EL (cell line): ENCODE results near the gene MSLN.
A peak's percentile ranks its signal among the peaks of the same experiment; 100 is the strongest.

Experiments used
- DNase-seq: peaks from one replicate; pipeline ENCODE4 v3.0.0-alpha.2; 2016

MSLN gene

DNA sequence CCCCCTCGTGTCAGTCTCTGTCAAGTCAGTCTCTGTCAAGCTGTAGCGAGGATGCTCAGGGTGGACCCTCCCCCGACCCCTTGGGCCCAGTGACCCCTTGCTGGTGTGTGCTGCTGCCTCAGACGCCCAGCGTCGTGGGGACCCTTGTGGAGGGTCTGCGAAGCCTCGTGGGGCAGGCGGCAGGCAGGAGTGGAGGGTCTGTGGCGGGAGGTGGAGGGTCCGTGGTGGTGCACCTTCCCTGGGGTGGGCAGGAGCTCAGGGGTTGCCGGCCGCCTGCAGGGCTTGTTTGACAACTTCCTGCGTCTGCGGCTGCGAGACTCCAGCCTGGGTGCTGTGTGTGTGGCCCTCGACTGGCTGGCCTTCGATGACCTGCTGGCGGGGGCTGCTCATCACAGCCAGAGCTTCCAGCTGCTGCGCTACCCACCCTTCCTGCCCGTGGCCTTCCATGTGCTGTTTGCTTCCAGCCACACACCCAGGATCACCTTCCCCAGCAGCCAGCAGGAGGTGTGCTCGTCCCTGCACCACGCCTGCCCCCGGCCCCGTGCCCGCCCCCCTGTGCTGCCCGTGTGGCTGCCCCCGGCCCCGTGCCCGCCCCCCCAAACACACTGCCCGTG is 34.4 kb downstream of the MSLN start:
- no peak for DNase-seq

DNA sequence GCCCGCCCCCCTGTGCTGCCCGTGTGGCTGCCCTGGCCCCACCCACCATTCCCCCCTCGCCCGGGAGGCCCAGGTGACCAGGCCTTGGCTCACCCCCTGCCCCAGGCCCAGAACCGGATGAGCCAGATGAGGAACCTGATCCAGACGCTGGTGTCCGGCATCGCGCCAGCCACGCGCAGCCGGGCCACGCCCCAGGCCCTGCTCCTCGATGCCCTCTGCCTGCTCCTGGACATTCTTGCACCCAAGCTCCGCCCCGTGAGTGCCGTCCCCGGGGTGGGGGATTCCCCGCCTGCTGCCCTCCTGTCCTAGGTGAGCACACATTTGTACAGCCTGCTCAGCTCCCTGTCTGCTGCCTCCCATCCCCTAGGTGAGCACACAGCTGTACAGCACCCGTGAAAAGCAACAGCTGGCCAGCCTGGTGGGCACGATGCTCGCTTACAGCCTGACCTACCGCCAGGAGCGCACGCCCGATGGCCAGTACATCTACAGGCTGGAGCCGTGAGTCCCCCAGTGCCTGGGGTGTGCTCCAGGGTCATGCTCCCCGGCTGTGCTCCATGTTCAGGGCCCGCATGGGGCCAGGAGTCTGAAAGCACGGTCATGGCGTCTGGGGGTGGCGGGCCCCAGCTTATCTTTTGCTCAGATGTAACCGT is 35.2 kb downstream of the MSLN start:
- DNase-seq = no peak

DNA sequence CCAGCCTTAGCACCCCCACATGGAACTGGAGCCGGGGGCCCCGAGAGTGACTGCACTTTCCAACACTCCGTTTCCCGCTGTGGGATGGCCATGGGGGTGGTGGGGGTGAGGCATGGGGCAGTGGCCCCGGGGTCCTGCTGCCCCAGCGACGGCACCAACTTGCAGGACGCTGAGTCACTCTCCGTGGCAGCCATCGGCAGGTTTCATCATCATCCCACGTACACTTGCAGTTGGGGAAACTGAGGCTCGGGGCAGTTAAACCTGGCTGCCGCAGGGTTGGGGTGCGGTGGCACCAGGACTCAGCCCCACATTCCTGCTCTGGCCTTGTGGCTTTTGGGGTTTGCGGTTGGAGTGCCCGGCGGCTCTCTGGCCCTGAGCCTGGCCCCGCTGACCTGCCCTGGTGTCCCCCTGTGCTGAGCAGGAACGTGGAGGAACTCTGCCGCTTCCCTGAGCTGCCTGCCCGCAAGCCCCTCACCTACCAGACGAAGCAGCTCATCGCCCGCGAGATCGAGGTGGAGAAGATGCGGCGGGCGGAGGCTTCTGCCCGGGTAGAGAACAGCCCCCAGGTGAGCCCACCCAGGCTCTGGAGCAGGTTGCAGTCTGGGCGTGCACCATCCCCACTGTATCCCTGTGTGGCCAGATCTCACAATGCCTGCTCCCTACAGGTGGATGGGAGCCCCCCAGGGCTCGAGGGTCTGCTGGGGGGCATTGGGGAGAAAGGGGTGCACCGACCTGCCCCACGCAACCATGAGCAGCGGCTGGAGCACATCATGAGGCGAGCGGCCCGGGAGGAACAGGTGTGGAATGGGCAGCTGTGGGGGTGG is 36.0 kb downstream of the MSLN start:
- DNase-seq = no peak

DNA sequence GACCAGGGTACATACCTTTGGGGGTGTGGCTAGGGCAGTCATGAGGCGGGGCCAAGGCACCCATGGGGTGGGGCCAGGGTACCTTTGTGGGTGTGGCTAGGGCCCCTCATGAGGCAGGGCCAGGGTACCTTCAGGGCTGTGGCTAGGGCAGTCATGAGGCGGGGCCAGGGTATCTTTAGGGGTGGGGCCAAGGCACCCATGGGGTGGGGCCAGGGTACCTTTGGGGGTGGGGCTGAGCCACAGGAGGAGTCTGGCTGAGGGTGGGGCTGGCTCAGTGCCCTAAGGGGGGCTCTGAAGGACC is 36.5 kb downstream of the MSLN start:
- DNase-seq = no peak

DNA sequence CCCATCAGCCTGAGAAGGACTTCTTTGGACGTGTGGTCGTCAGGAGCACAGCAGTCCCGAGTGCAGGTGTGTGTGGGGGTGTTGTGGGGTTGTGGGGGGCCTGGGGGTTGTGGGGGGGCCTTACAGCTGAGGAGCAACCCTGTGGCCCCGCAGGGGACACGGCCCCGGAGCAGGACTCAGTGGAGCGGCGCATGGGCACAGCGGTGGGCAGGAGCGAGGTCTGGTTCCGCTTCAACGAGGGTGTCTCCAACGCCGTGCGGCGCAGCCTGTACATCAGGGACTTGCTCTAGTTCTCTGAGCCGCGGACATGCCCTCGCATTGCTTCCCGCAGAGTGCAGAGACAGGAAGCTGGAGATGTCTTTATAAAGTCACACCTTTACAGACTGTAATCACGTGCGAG is 37.2 kb downstream of the MSLN start:
- no peak for DNase-seq

DNA sequence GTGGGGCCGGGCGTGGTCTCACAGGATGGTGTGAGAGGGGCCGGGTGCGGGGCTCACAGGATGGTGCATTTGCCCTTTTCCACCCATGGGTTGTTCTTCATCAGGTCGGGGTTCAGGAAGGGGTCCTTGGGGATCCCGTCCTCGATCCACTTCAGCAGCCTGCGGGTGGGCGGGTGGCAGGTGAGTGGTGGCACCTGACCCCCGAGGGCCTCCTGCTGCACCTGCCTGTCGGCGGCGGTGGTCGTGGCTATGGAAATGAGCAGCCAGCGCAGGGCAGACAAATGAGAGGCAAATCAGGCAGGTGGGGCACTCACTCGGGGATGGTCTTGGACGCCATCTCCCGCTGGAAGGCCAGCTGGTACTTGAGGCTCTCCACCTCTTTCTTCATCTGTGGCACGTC is 38.1 kb downstream of the MSLN start:
- no peak for DNase-seq

DNA sequence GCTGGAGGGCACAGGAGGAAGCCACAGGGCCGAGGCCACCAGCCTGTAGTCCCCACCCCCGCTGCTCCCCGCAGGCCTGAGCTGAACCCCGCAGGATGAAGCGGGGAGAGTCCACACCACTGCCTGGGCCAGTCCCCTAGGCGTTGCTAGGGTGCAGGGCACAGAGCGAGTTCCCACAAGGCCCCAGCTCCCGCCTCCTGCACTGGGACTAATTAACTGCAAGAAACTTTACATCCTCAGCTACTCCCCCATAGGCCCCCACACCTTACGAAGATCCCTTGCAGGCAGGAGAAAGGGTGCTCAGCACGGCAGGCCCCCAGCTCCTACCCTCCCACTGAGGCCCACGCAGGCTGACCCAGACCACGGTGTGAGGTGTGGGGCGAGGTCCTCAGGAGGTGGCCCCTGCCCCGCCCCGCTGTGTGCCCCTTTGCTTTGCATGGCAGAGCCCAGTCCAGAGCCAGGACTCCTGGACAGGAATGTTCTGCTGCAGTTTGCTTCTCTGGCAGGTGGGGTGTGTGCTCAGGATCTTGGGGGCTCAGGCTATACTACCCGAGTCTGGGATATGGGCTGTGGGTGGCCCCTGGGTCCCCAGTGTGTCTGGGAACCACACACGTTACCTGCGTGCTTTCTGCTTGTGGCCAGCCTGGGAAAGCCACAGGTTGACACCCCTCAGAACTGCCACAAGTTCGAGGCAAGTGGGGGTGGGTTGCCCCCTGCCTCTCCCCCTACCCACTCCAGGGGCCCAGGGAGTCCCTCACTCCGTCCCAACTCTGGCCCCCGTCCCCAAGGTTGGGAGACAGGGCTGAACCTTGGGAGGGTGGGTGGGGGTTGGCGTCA is 38.8 kb downstream of the MSLN start:
- no peak for DNase-seq

DNA sequence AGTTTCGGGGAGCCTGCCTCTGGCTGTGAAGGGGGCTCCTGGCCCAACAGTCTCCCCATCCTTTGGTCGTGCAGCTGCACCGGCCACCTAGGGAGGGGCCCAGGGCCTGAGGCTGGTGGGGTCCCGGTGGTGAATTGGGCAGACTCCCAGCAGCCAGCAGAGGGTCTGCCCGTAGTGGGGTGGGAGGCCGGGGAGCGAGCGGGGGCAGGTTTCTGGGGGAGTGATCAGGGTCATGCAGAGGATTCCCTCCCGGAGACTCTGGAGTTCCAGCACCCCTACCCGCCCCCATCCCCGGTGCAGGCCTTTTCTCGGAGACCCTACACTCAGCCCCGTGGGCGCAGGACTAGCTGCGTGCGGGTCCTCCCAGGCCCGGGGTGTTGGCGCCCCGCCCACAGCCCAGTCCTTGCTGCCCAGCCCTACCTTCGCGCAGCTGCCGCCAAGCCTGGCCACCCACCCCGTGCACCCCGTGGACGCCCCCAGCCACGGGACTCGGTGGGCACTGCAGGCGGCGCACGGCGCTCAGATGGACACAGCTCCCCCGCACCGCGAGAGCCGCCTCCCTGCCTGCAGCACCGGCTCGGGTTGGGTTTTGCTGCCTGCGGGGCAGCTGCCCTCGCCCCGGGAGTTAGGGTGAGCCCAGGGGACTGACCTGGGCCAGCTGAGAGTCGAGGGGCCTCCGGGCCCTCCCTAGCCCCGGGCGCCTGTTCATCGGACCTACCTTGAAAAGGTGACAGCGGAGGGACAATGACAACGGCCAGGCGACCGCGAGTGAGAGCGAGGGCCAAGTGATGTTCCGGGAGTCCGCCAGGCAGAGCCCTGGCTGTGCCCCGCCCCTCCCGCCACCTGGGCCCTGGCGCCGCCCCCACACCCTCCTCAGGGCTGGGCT is 39.7 kb downstream of the MSLN start, which contains the start of gene GNG13:
Gene GNG13 (minus strand): TSS at position 787 of the 886 bp plus-strand sequence. CDS start 1,657 bp downstream, outside the sequence.
- DNase-seq = no peak

DNA sequence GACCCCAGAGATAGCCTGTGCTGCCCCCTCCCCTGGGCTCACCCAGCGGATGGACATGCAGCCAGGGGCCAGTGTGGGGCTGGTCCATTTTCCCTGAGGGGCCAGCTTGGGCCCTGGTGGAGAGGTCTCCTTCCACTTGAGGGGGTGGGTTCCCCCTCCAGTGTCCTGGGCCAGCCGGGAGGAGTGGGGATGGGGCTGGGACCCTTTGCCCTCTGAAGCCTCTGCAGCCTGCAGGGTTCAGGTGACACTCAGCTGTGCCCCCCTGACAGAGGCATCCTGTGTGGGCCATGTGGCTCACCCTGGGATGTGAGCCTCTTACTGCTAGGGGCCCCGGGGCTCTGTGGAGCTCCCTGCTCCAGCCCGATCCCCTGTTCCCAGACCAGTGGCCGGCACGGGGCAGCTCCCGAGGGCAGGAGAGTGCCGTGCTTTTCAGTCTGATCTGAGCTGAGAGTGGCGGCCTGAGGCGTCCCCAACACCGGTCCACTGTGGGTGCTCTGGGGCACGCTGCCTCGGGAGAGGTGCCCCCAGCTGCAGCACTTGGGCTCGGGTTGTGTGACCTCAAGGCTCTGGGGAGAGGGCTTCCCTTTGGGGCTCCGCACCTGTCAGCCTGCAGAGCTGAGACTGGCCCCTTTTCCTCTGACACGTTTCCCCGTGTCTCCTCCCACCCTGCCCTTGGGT is 40.4 kb downstream of the MSLN start:
- DNase-seq = no peak

DNA sequence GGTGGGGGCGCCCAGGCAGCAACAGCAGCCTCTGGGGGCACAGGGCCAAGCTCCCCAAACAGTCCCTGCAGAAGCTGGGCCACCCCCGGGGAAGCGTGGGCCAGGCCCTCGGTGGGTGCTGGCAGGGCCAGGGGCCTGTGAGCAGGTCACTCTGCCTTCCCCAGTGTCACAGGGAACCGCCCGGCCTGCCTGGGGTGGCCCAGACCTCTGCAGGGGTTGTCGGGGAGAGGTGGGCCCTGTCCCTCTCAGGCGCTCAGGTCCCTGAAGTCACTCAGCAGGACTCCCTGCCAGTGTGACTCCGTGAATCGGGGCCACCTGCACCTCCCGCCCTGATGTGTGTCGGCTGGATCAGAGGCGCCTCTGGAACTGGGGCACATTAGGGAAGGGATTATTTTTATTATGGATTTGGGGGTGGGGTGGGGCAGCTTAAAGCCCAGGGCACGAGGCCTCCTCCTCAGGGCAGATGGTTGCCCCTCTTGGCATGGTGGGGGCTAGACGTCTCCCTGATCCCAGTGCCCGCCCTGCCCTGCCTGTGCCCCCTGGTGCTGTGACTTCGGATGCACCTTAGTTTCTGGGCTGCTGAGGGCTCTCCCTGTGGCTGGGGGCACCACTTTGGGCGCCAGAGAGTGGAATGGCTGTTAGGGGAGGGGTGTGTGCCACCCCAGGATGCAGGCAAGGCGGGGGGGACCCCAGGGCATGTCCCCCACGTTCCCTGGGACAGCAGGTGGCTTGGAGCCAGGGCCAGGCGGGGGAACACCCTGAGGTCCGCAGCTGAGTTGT is 41.2 kb downstream of the MSLN start:
- DNase-seq = no peak

DNA sequence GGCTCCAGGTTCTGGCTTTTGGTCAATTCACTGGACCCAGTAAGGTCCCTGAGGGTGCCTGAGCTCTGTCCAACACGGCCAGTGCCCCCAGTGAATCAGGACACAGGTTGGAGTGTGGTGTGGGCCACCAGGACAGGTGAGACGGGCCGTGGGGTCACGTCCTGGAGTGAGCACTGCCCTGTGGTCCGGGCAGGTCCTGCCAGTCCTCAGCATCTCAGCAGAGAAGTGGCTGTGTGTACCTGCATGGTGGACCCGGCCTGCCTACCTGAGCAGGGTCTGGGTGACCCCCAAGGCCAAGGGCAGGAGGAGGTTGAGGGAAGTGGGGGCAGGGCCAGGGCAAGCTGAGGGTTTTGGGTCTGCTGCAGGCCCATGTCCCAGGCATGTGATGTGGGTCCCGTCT is 41.9 kb downstream of the MSLN start:
- no peak for DNase-seq

DNA sequence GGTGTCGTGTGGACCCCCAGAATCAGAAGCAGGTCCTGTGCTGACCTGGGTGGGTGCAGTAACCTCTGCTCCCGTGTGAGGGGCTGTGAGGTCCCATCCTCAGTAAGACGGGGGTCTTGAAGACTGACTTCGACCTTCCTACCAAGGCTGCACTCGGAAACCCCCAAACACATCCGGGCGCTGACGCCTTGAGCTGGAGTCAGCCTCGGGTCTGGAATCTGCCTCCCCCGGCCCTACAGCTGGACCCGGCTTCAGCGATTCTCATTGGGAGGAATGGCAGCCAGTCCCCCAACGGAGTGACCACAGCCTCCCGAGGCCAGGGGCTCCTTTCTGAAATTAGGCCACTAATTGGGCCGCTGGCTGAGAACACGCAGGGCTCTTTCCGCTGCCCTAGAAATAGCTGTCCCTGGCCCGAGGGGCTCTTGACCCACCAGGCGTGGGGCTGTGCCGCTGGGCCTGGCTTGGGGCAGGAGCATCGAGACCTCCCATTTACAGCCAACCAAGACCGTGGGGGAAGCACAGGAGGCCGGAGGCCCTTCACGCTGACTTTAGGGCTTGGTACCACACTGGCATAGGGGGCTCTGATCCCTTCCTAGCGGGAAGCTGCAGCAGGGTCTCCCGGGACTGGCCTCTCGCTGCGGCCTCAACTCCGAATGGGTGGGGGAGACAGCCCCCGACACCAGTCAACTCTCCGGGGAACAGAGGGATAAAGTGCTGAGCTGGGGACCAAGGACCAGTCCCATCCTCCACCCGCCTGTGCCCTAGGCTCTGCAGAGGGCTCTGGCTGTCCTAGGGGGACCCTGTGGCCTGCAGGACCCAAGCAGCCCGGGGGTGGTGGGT is 42.6 kb downstream of the MSLN start:
- no peak for DNase-seq

DNA sequence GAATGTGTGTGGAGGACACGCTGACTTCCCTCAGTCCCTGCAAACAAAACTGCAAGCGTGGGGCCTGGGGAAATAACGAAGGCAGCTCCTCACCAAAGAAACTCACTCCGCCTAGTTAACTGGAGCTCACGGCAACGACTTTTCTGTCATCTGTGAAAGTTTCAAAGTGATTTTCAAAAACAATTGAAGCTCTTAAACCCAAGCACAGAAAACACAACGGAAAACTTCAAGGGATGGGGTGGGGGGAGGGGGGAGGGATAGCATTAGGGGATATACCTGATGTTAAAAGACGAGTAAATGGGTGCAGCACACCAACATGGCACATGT is 43.2 kb downstream of the MSLN start:
- no peak for DNase-seq

DNA sequence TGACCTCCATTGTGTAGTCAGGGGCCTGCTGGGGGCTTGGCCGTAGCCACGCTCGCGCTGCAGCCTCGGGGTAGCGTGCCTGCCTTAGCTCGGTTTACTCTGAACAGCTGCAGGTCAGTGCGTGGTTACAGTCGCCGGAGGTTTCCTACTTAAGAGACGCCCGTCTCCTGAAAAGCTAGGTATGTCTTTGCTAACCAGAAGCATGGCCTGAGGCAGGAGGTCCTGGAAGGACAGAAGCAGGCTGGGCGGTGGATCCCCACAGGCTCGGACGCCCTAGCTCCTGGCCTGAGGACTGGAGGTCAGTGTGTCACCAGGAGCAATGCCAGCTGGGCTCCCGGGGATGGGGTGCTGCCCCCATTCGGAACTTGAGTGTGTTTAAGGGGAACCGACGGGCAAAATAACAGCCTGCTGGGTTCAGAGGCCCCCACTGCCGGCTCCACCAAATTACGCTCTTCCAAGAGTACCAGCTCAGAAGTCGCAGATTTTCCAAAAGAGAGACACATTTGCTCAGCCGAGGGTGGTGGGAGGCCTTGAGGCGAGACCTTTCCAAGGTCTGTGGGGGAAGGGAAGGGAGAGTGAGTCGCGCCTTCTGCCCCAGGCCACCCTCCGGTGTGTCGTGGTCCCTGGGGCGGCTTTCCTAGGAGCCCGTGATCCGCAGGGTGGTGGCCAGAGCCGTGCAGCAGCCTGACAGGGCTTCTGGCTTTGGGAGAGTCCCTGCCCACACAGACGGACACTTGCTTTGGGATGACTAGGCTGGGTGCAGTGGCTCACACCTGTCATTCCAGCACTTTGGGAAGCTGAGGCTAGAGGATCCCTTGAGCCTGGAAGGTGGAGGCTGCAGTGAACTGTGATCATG is 43.9 kb downstream of the MSLN start:
- no peak for DNase-seq

DNA sequence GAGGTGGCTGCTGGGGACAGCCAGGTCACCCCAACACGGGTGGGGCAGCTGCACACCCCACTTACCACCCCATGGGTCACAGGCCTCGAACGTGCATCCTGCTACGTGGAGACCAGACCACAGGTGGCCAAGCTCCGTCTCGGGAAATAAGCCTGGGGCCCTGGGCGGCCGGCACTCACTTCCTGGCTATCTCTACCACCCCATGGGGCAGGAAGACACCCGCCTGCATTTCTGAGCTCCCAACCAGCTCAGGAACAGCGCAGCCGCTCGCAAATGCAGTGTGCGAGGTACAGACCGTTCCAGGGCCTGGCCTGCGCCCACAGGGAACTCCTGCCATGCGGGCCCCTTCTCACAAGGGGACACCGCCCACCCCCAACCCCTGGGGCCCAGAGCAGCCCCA is 44.9 kb downstream of the MSLN start:
- no peak for DNase-seq

DNA sequence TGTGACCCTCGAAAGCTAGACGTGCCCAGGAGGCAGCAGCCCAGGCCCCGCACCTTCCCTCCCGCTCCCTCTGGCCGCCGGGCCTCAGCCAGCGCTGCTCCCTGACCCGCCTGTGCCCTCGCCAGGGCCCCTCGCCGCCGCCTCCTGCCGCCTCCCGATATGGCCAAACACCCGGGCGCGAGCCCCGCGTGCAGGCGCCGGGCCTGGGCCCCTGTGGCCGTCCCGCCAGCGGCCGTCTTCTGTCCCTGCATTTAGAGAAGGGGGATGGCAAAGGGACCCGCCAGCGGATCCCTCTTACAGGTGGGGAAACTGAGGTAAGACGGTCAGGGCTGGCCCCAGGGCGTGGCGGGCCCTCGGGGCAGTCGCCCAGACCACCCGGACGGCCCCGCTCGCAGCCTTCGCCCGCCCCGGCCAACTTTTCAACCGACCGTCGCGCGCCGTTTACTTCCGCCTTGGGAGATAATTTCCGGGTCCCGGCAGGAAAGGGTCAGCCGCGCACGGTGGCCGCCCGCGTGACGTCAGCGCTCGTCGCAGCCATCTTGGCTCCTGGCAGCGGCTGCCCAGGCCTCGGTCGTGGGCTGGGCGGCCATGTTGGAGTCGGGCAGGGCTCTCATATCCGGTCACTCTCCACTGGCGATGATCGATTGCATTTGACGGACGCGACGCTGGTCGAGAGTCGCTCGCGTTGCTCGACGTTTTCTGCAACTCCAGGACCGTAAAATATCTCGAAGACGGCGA is 47.0 kb downstream of the MSLN start:
- peak; percentile 91 for DNase-seq

DNA sequence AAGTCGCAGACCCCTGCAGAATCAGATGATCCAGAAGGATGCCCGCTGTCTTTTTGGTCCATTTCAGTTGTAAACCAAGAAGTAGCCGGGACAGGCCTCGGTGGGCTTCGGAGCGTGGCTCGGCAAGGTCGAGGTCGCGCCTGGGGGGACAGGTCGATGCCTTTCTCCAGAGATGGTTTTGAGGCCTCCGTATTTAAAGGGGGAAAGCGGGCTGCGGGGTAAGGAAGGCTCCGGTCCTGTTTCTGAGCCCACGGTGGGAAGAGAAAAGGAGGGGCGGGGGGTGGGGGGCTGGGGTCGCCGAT is 47.5 kb downstream of the MSLN start:
- DNase-seq = no peak

DNA sequence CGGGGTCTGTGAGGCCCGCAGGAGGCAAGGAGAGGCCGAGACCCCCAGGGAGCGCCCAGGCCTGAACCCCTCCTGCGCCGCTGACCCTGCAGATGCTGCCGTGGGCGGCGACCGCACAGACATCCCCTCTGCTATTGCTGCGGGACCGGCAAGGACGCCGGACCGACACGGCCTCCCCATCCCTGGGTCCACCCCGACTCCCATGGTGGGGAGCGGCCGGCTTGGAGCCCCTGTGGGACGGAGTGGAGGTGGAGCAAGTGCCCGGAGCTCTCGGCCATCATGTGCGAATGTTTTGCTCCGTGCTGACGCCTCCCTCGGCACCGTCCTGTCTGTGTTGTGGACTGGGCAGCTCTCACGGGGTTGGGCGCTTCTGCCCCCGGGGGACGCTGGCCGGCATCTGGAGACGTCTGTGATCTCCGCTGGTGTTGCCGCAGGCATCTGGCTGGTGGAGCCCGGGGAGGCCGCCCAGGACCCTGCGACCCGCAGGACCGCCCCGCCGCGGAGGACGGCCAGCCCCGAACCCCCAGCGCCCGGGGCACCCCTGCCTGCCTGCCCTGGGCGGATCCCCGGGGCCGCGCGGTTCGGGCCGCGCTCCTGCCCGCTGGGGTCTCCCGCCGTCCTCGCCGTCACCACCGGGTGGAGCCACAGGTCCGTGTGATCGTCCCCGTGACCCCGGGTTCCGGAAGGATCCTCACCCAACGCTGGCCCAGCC is 52.8 kb downstream of the MSLN start:
- peak; percentile 49 for DNase-seq
